ENCODE data around the gene RNF130.
"Not testable (repeated sequence)": the region's sequence is repeated elsewhere in the genome, so short reads cannot be mapped to it uniquely, and the experiment has no call there.

RNF130 gene

GRCh38 chr5:179964015-179964414, 107.5 kb downstream of the RNF130 start:
- DNase-seq: no peak

- no peak for DNase-seq
These were observed 108.2 kb downstream of the RNF130 start for GRCh38 chr5:179963375-179963774.

GRCh38 chr5:179960204-179960831, 111.2 kb downstream of the RNF130 start:
- no peak for DNase-seq

GRCh38 chr5:179959641-179960040, 111.9 kb downstream of the RNF130 start:
- DNase-seq: no peak

GRCh38 chr5:179959118-179959517, 112.4 kb downstream of the RNF130 start:
- not testable (repeated sequence) for DNase-seq

GRCh38 chr5:179955630-179956029, 115.9 kb downstream of the RNF130 start:
- DNase-seq: no peak

- DNase-seq: no peak
These were observed 116.5 kb downstream of the RNF130 start for GRCh38 chr5:179955062-179955461.

GRCh38 chr5:179954434-179954833, 117.1 kb downstream of the RNF130 start:
- DNase-seq: no peak

GRCh38 chr5:179953987-179954386, 117.6 kb downstream of the RNF130 start:
- no peak for DNase-seq

GRCh38 chr5:179936976-179937681, 134.4 kb downstream of the RNF130 start:
- DNase-seq: no peak

- DNase-seq: no peak
These were observed 140.6 kb downstream of the RNF130 start for GRCh38 chr5:179930788-179931473.

GRCh38 chr5:179927824-179928223, 143.7 kb downstream of the RNF130 start:
- no peak for DNase-seq

- DNase-seq: no peak
These were observed 144.9 kb downstream of the RNF130 start for GRCh38 chr5:179926657-179927056.

- no peak for DNase-seq
These were observed 148.1 kb downstream of the RNF130 start for GRCh38 chr5:179923436-179923835.

GRCh38 chr5:179920175-179920574, 151.4 kb downstream of the RNF130 start:
- DNase-seq: no peak

- no peak for DNase-seq
These were observed 152.0 kb downstream of the RNF130 start for GRCh38 chr5:179919487-179920060.

GRCh38 chr5:179918742-179919486, 152.6 kb downstream of the RNF130 start:
- DNase-seq: no peak

- no peak for DNase-seq
These were observed 155.0 kb downstream of the RNF130 start for GRCh38 chr5:179916523-179916922.

GRCh38 chr5:179915406-179915935, 156.1 kb downstream of the RNF130 start:
- DNase-seq: no peak

- DNase-seq: no peak
These were observed 157.4 kb downstream of the RNF130 start for GRCh38 chr5:179914032-179914755.

GRCh38 chr5:179913461-179913860, 158.1 kb downstream of the RNF130 start:
- DNase-seq: no peak

- DNase-seq: no peak
These were observed 158.6 kb downstream of the RNF130 start for GRCh38 chr5:179912951-179913350.

Measured in activated T-cell treated with anti-CD3 and anti-CD28 coated beads for 4 hours (primary cell).